HFF-Myc (cell line): ENCODE measurements around the gene GPAT3.
A peak's percentile ranks its signal among the peaks of the same experiment; 100 is the strongest.
"Not testable (repeated sequence)": the region's sequence is repeated elsewhere in the genome, so short reads cannot be mapped to it uniquely, and the experiment has no call there.

Experiments
- DNase-seq: peaks from one replicate; pipeline ENCODE4 v3.0.0-alpha.2; 2011; ENCODE audit warnings: low read depth; ENCODE audit errors: extremely low read depth
- H3K4me3 ChIP-seq: replicated peaks from 2 replicates; pipeline ENCODE4 v1.5.1; 2011; ENCODE audit warnings: low read depth, mild to moderate bottlenecking, control low read depth, low read length
- TF ChIP-seq, protein P1 (sequence below): IDR thresholded peaks from 2 replicates; pipeline ENCODE4 v1.5.1; 2012; ENCODE audit warnings: mild to moderate bottlenecking, low read depth, low read length, control low read depth; ENCODE audit errors: missing control alignments

GPAT3 gene

DNA sequence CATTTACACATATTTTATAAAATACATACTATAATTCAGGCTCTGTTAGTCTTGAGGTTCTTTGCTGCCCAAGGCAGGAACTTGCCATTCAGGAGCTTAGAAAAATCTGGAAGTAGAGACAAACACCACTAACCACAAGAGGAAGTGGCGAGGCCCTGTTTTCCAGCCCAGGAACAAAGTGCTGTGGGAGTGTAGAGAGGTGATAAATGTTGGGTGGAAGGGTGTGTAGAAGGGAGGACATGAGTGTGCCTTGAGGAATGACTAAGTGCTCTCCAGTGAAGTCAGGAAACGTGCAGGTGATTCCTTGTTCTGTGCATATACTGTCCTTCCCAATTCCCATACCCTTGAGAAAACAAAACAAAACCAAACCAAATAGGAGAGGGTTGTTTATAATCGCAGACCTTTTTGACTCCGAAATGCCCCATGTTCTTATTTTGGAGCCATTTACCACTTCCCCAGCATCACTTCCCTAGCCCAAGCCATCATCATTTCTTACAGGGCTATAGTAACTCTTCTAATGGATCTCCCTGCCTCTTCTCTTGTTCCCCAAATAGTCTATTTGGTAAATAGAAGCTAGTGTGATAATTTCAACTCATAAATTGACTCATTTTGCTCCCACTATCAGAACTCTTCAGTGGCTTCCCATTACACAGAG, 83.2 kb downstream of the GPAT3 start:
- no peak overlapping the region for H3K4me3 ChIP-seq
- DNase-seq: no peak
- TF ChIP-seq, protein P1, sequence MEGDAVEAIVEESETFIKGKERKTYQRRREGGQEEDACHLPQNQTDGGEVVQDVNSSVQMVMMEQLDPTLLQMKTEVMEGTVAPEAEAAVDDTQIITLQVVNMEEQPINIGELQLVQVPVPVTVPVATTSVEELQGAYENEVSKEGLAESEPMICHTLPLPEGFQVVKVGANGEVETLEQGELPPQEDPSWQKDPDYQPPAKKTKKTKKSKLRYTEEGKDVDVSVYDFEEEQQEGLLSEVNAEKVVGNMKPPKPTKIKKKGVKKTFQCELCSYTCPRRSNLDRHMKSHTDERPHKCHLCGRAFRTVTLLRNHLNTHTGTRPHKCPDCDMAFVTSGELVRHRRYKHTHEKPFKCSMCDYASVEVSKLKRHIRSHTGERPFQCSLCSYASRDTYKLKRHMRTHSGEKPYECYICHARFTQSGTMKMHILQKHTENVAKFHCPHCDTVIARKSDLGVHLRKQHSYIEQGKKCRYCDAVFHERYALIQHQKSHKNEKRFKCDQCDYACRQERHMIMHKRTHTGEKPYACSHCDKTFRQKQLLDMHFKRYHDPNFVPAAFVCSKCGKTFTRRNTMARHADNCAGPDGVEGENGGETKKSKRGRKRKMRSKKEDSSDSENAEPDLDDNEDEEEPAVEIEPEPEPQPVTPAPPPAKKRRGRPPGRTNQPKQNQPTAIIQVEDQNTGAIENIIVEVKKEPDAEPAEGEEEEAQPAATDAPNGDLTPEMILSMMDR: no peak

DNA sequence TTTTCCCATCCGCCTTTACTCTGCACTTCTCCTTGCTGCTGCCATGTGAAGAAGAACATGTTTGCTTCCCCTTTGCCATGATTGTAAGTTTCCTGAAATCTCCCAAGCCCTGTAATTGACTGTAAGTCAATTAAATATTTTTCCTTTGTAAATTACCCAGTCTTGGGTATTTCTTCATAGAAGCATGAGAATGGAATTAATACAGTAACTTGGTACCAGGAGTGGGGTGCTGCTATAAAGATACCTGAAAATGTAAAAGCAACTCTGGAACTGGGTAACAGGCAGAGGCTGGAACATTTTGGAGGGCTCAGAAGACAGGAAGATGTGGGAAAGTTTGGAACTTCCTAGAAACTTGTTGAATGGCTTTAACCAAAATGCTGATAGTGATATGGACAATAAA, 86.2 kb downstream of the GPAT3 start:
- not testable (repeated sequence) for H3K4me3 ChIP-seq, DNase-seq

DNA sequence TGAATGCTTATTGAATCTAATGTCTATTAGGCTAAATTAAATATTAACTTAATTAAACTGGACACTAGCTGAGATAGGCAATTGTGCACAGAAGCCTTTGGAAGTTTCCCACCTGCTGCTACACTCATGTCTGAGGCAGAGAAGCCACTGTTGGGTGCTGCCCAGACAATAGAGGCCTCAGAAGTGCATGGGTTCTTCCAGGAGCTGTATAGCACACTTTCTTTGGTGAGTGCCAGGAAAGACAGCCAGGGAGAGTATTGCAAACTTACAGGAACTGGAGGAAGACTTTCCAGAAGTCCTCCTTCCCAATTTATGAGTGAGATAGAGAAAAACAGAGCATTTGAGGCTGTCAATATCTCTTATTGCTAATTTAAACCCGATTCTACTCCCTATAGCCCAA, 89.9 kb downstream of the GPAT3 start:
- DNase-seq: no peak
- no peak overlapping the region for H3K4me3 ChIP-seq
- TF ChIP-seq, protein P1: no peak

DNA sequence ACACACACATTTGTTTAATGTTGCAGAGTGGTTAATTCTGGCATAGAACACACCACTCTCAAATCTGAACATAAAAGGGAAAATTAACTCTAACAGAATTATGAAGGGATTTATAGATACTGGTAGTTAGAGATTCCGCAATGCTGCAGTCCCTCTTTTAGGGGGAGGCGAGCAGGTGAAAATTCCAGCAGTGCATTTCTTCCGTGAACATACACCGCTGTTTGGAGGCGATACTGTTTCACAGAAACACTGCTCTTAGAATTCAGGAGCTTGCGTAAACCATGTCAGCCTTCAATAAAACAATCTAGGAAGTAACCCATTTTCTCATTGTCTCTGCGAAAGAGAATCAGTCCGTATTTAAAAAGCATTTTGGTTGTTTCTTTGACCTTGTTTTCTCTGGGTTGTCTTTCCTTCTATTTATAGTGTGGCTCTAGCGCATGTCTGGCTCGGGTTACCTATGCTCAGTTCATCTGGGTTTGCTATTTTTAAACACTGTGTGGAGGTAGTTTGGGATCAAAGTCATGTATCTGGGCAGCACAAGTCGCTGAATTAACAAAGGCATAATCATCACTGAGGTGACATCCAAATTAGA, 90.4 kb downstream of the GPAT3 start:
- DNase-seq: no peak
- H3K4me3 ChIP-seq: no peak overlapping the region
- TF ChIP-seq, protein P1: no peak

DNA sequence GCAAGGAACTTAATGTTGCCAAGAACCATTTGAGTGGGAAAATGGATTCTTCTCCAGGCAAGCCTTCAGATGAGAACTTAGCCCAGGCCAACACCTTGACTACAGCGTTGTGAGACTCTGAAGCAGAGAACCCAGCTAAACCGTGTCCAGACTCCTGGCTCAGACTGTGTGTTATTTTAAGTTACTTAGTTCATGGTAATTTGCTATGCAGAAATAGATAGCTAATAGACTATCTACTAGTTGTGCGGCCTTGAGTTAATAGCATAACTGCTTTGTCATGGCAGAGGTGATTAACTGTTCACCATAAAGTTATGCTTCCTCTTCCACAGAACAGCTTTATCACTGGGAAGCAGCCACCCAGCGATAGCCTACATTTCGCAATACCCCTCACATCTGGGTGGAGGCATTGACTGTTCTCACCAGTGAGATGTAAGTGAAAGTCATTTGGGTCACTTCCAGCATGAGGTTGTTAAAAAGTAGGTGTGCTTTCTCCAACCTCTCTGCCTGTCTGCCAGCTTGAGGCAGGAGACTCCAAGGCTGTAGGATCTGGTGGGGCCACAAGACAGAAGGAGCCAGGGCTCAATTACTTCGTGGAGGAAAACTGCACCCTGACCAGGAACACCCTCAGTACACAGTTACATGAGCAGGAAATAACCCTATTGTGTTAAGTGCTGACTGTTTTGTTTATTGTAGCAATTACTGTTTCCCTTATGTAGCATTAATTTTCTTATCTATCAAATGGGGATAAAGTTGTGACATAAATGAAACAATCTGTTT, 94.2 kb downstream of the GPAT3 start:
- TF ChIP-seq, protein P1: no peak
- H3K4me3 ChIP-seq: no peak overlapping the region
- peak; percentile 69 for DNase-seq

DNA sequence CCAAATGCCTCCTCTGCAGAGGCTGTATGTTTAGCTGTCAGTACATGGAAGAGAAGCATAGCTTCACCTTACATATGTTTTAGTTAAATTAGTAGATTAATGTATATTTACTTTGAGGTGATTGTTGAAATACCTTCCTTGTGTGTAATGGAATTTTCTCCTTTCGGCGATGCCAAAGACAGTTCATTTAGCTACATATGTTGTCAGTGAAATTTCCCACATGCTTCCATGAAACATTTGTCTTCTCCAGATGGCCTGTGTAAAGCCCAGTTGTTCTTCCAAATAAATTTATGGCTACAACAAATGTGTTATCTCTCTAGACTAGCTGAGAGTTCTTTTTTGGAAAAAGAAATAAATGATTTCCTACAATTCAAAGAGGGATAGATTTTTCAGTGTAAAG, 95.2 kb downstream of the GPAT3 start:
- DNase-seq: peak; percentile 77
- TF ChIP-seq, protein P1: no peak
- H3K4me3 ChIP-seq: no peak overlapping the region

DNA sequence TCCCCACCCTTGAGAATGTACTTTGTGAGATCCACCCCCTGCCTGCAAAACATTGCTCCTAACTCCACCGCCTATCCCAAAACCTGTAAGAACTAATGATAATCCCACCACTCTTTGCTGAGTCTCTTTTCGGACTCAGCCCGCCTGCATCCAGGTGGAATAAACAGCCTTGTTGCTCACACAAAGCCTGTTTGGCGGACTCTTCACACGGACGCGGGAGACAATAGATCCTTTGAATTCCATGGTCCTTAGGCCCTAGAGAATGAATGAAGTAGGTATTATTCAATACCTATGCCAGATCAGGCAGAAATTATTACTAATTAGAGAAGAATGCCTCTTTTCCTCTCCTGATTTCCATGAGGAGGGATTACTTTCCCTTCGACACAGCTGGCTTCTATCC, 101.0 kb downstream of the GPAT3 start:
- TF ChIP-seq, protein P1: no peak
- no peak for DNase-seq
- no peak overlapping the region for H3K4me3 ChIP-seq
